H9 (cell line): ENCODE results near the gene HSP90AA1. TPM values are rescaled to one million over a fixed set of nuclear protein-coding genes. Genes with fewer than 3 reads are reported as not detected.

Source experiments
- DNase-seq: peaks from one replicate; pipeline ENCODE4 v3.0.0-alpha.2; 2017
- H2AFZ ChIP-seq: one replicate; pipeline ENCODE4 v1.6.1; 2013; ENCODE audit warnings: mild to moderate bottlenecking, low read length, control low read depth, moderate library complexity
- H2AK5ac ChIP-seq: 2 replicates; pipeline ENCODE4 v1.6.1; 2013; ENCODE audit warnings: low read length, control low read depth, mixed read lengths; ENCODE audit not compliant: insufficient read length
- H2BK120ac ChIP-seq: one replicate; pipeline ENCODE4 v1.6.1; 2013; ENCODE audit warnings: low read depth, mild to moderate bottlenecking, low read length, control low read depth, inconsistent platforms; ENCODE audit not compliant: poor library complexity, severe bottlenecking
- H2BK12ac ChIP-seq: 2 replicates; pipeline ENCODE4 v1.6.1; 2013; ENCODE audit warnings: low read length, control low read depth, mixed read lengths, low read depth; ENCODE audit not compliant: insufficient read length
- H2BK15ac ChIP-seq: 2 replicates; pipeline ENCODE4 v1.6.1; 2013; ENCODE audit warnings: low read depth, low read length, control low read depth
- H2BK20ac ChIP-seq: one replicate; pipeline ENCODE4 v1.6.1; 2013; ENCODE audit warnings: low read depth, mild to moderate bottlenecking, low read length, control low read depth, inconsistent platforms; ENCODE audit not compliant: poor library complexity, severe bottlenecking
- H2BK5ac ChIP-seq: 2 replicates; pipeline ENCODE4 v1.6.1; 2013; ENCODE audit warnings: low read length, control low read depth, mixed read lengths; ENCODE audit not compliant: insufficient read length
- H3K14ac ChIP-seq: 2 replicates; pipeline ENCODE4 v1.6.1; 2013; ENCODE audit warnings: low read length, control low read depth; ENCODE audit not compliant: insufficient read depth
- H3K18ac ChIP-seq: 2 replicates; pipeline ENCODE4 v1.6.1; 2013; ENCODE audit warnings: low read depth, mild to moderate bottlenecking, mixed read lengths, low read length, control low read depth; ENCODE audit not compliant: insufficient read length
- H3K23ac ChIP-seq: 2 replicates; pipeline ENCODE4 v1.6.1; 2013; ENCODE audit warnings: low read length, control low read depth, mixed read lengths, low read depth; ENCODE audit not compliant: insufficient read length
- H3K23me2 ChIP-seq: 2 replicates; pipeline ENCODE4 v1.6.1; 2013; ENCODE audit warnings: low read depth, mild to moderate bottlenecking, mixed read lengths, low read length, control low read depth; ENCODE audit not compliant: insufficient read length, poor library complexity, severe bottlenecking
- H3K27ac ChIP-seq: 2 replicates; pipeline ENCODE4 v1.5.1; 2013; ENCODE audit warnings: low read length, control low read depth, mixed read lengths, low read depth; ENCODE audit not compliant: insufficient read length
- H3K27me3 ChIP-seq: 2 replicates; pipeline ENCODE4 v1.6.1; 2013; ENCODE audit warnings: low read length, control low read depth, inconsistent platforms; ENCODE audit not compliant: insufficient read depth
- H3K4ac ChIP-seq: 2 replicates; pipeline ENCODE4 v1.6.1; 2013; ENCODE audit warnings: low read depth, mild to moderate bottlenecking, control low read depth, inconsistent platforms, low read length, moderate library complexity
- H3K4me1 ChIP-seq: 2 replicates; pipeline ENCODE4 v1.6.1; 2013; ENCODE audit warnings: low read length, control low read depth, inconsistent platforms; ENCODE audit not compliant: insufficient read depth
- H3K4me2 ChIP-seq: 2 replicates; pipeline ENCODE4 v1.6.1; 2013; ENCODE audit warnings: low read length, control low read depth, mixed read lengths; ENCODE audit not compliant: insufficient read length, insufficient read depth
- H3K56ac ChIP-seq: 2 replicates; pipeline ENCODE4 v1.6.1; 2013; ENCODE audit warnings: low read depth, mild to moderate bottlenecking, mixed read lengths, low read length, control low read depth; ENCODE audit not compliant: insufficient read length
- H3K79me1 ChIP-seq: 2 replicates; pipeline ENCODE4 v1.6.1; 2013; ENCODE audit warnings: low read depth, mild to moderate bottlenecking, moderate library complexity, low read length, control low read depth, inconsistent platforms; ENCODE audit not compliant: insufficient read depth, poor library complexity, severe bottlenecking
- H3K79me2 ChIP-seq: 2 replicates; pipeline ENCODE4 v1.6.1; 2013; ENCODE audit warnings: low read length, control low read depth, inconsistent platforms; ENCODE audit not compliant: insufficient read depth
- H3K9ac ChIP-seq: 2 replicates; pipeline ENCODE4 v1.6.1; 2013; ENCODE audit warnings: low read length, control low read depth, mixed read lengths; ENCODE audit not compliant: insufficient read length; ENCODE audit errors: extremely low read depth
- H3K9me3 ChIP-seq: one replicate; pipeline ENCODE4 v1.6.1; 2013; ENCODE audit warnings: low read depth, low read length, inconsistent platforms; ENCODE audit not compliant: control insufficient read depth
- H3T11ph ChIP-seq: one replicate; pipeline ENCODE4 v1.6.1; 2013; ENCODE audit warnings: mild to moderate bottlenecking, low read length, control low read depth, inconsistent platforms
- H4K20me1 ChIP-seq: one replicate; pipeline ENCODE4 v1.6.1; 2013; ENCODE audit not compliant: control insufficient read depth, insufficient read length, insufficient read depth
- H4K5ac ChIP-seq: 2 replicates; pipeline ENCODE4 v1.6.1; 2013; ENCODE audit warnings: low read depth, mild to moderate bottlenecking, mixed read lengths, low read length, control low read depth; ENCODE audit not compliant: insufficient read length
- H4K8ac ChIP-seq: replicated peaks from 2 replicates; pipeline ENCODE4 v1.6.1; 2013; ENCODE audit warnings: low read length, control low read depth, mixed read lengths, low read depth; ENCODE audit not compliant: insufficient read length
- H4K91ac ChIP-seq: 2 replicates; pipeline ENCODE4 v1.6.1; 2013; ENCODE audit warnings: low read depth, mild to moderate bottlenecking, moderate library complexity, mixed read lengths, low read length, control low read depth; ENCODE audit not compliant: insufficient read length
- H3K27ac Mint-ChIP-seq, 3 experiments: 2 replicates in 2 of 3; 3 replicates in 1 of 3; pipeline ENCODE4 v1.8.0; 2020 to 2021; ENCODE audit warnings: mixed read lengths in 3 of 3, mild to moderate bottlenecking in 1 of 3, moderate library complexity in 1 of 3
- H3K27me3 Mint-ChIP-seq: 2 replicates; pipeline ENCODE4 v1.8.0; 2021; ENCODE audit warnings: low read depth, mild to moderate bottlenecking, moderate library complexity, mixed read lengths
- H3K36me3 Mint-ChIP-seq, 3 experiments: 2 replicates in 2 of 3; 3 replicates in 1 of 3; pipeline ENCODE4 v1.8.0; 2020 to 2021; ENCODE audit warnings: low read depth in 3 of 3, mixed read lengths in 3 of 3; ENCODE audit not compliant: insufficient read depth in 1 of 3
- H3K4me1 Mint-ChIP-seq, 2 experiments: 2 replicates each; pipeline ENCODE4 v1.8.0; 2020; ENCODE audit warnings: mixed read lengths in 2 of 2
- H3K4me3 Mint-ChIP-seq, 2 experiments: 2 replicates in 1 of 2; 3 replicates in 1 of 2; pipeline ENCODE4 v1.8.0; 2020 to 2021; ENCODE audit warnings: mild to moderate bottlenecking in 2 of 2, mixed read lengths in 2 of 2, moderate library complexity in 1 of 2
- H3K9me3 Mint-ChIP-seq, 2 experiments: 2 replicates in 1 of 2; 3 replicates in 1 of 2; pipeline ENCODE4 v1.8.0; 2020; ENCODE audit warnings: mild to moderate bottlenecking in 2 of 2, mixed read lengths in 2 of 2, moderate library complexity in 1 of 2
- WGBS: extraction: QIAGEN DNeasy Blood & Tissue Kit; methylation state at CpG from one replicate; pipeline ENCODE4 v1.1.7; 2013; ENCODE audit warnings: missing lambda C conversion rate, low lambda C conversion rate, mixed read lengths; ENCODE audit not compliant: insufficient read length; ENCODE audit errors: extremely low coverage; 5-methylcytosine and 5-hydroxymethylcytosine counted together
- total RNA-seq: library from RNA; stranded (reverse); gene quantifications from 2 replicates; pipeline ENCODE4 v1.2.1, GENCODE V29; 2021
- TF ChIP-seq, protein P1 (sequence below): fragments of 200-600 bp; sonication (generic); conservative IDR thresholded peaks from 3 replicates; pipeline ENCODE4 v1.8.0; 2021; ENCODE audit warnings: antibody characterized with exemption, mild to moderate bottlenecking

HSP90AA1 gene
- total RNA-seq, 1 experiment from 2014 or later, result 953 TPM

GRCh38 chr14:102121567-102121966 is 34.7 kb upstream of the HSP90AA1 start:
- Histone ChIP-seq H4K5ac (no peak overlapping the region), H2BK15ac (no peak overlapping the region), H3K4me1 (no peaks in the 10 kb centered on the region), H3K14ac (no peak overlapping the region), H3K9ac (no peak overlapping the region), H3K56ac (no peak overlapping the region), H3K23ac (no peak overlapping the region), H2AK5ac (no peak overlapping the region), H4K8ac (no peak overlapping the region), H3K18ac (no peak overlapping the region), H3K4ac (no peak overlapping the region), H3K27ac (no peak overlapping the region), H2BK5ac (no peak overlapping the region), H3K79me2 (no peaks in the 10 kb centered on the region), H2BK12ac (no peak overlapping the region), H3K27me3 (no peaks in the 10 kb centered on the region), H3K79me1 (no peaks in the 10 kb centered on the region), H3K23me2 (no peaks in the 10 kb centered on the region), H4K20me1 (no peaks in the 10 kb centered on the region), H2BK120ac (no peak overlapping the region), H4K91ac (no peak overlapping the region), H3K4me2 (no peak overlapping the region), H2BK20ac (no peak overlapping the region), H2AFZ (no peak overlapping the region), H3T11ph (no peak overlapping the region), H3K9me3 (no peaks in the 10 kb centered on the region)
- no CpG with 5 or more reads among the region's 1 CpG for WGBS
- H3K9me3 Mint-ChIP-seq, result no peaks in the 10 kb centered on the region
- peaks cover 11 to 13% of the 10 kb centered on the region in 2 experiments for H3K4me1 Mint-ChIP-seq
- no peak overlapping the region for H3K4me3 Mint-ChIP-seq
- peaks cover 2 to 5% (median 4%) of the 10 kb centered on the region in 3 experiments; a peak in 4 of 7 replicates for H3K36me3 Mint-ChIP-seq
- no peak overlapping the region for H3K27ac Mint-ChIP-seq
- no peak for DNase-seq
- TF ChIP-seq, protein P1, sequence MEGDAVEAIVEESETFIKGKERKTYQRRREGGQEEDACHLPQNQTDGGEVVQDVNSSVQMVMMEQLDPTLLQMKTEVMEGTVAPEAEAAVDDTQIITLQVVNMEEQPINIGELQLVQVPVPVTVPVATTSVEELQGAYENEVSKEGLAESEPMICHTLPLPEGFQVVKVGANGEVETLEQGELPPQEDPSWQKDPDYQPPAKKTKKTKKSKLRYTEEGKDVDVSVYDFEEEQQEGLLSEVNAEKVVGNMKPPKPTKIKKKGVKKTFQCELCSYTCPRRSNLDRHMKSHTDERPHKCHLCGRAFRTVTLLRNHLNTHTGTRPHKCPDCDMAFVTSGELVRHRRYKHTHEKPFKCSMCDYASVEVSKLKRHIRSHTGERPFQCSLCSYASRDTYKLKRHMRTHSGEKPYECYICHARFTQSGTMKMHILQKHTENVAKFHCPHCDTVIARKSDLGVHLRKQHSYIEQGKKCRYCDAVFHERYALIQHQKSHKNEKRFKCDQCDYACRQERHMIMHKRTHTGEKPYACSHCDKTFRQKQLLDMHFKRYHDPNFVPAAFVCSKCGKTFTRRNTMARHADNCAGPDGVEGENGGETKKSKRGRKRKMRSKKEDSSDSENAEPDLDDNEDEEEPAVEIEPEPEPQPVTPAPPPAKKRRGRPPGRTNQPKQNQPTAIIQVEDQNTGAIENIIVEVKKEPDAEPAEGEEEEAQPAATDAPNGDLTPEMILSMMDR, result no peak
- no peaks in the 10 kb centered on the region for H3K27me3 Mint-ChIP-seq
